ENCODE results near the gene INKA1. TPM values are rescaled to one million over a fixed set of nuclear protein-coding genes. Genes with fewer than 3 reads are reported as not detected.

Gene INKA1
- total RNA-seq, 3 donors from 2014 or later (not counting 1 experiment from before 2014, with no cell fraction given), result 0.52 to 0.83 TPM; not detected in 1

- no peak for TF ChIP-seq CTCF (IDR thresholded peaks at IDR 0.05)
- H3K4me1 ChIP-seq (ENCODE audit: control insufficient read depth, insufficient read depth, low read length), result no peaks in the 10 kb centered on the region
- ATAC-seq, result no peak
- H3K27me3 ChIP-seq (ENCODE audit: control insufficient read depth, insufficient read depth, low read length), result no peaks in the 10 kb centered on the region
- Mint-ChIP-seq H3K27ac (peak overlapping the region in 1 of 2 donors; percentile 40), H3K36me3 (no peaks in the 10 kb centered on the region), H3K4me1 (peaks cover 41 to 45% of the 10 kb centered on the region in 2 donors), H3K4me3 (no peak overlapping the region), H3K27me3 (ENCODE audit: low read depth in 2 of 2) (no peaks in the 10 kb centered on the region), H3K9me3 (no peaks in the 10 kb centered on the region)
- H3K4me3 ChIP-seq (ENCODE audit: low read length), result no peak overlapping the region
- no peaks in the 10 kb centered on the region for H3K9me3 ChIP-seq (ENCODE audit: control insufficient read depth, insufficient read depth, low read length)
- no peaks in the 10 kb centered on the region for H3K36me3 ChIP-seq (ENCODE audit: control insufficient read depth, insufficient read depth, low read length)
- intact Hi-C loops (cut with micrococcal nuclease), result no loop called here
- no peak for DNase-seq
- 87% methylated on average over 2 of the region's 2 CpGs for WGBS (ENCODE audit: insufficient coverage)
- no peak overlapping the region for H3K27ac ChIP-seq (ENCODE audit: low read length)
Measured at GRCh38 chr3:49757197-49757596, 45.9 kb upstream of the INKA1 start.

GRCh38 chr3:49759226-49759625 lies 43.8 kb upstream of the INKA1 start:
- no peak overlapping the region for H3K27ac Mint-ChIP-seq
- H3K4me1 ChIP-seq (ENCODE audit: control insufficient read depth, insufficient read depth, low read length), result no peaks in the 10 kb centered on the region
- intact Hi-C loops (cut with micrococcal nuclease), result no loop called here
- no peaks in the 10 kb centered on the region for H3K36me3 Mint-ChIP-seq
- H3K4me3 Mint-ChIP-seq, result no peak overlapping the region
- H3K27me3 ChIP-seq (ENCODE audit: control insufficient read depth, insufficient read depth, low read length), result no peaks in the 10 kb centered on the region
- no CpG with 5 or more reads among the region's 1 CpG for WGBS (ENCODE audit: insufficient coverage)
- H3K9me3 ChIP-seq (ENCODE audit: control insufficient read depth, insufficient read depth, low read length), result no peaks in the 10 kb centered on the region
- no peaks in the 10 kb centered on the region for H3K9me3 Mint-ChIP-seq
- H3K27ac ChIP-seq (ENCODE audit: low read length), result no peak overlapping the region
- ATAC-seq, result no peak
- no peaks in the 10 kb centered on the region for H3K27me3 Mint-ChIP-seq (ENCODE audit: low read depth in 2 of 2)
- TF ChIP-seq CTCF (IDR thresholded peaks at IDR 0.05), result no peak
- H3K4me1 Mint-ChIP-seq, result peaks cover 30 to 31% of the 10 kb centered on the region in 2 donors
- DNase-seq, result no peak
- no peak overlapping the region for H3K4me3 ChIP-seq (ENCODE audit: low read length)
- peaks cover 2% of the 10 kb centered on the region for H3K36me3 ChIP-seq (ENCODE audit: control insufficient read depth, insufficient read depth, low read length)

- Mint-ChIP-seq H3K27me3 (ENCODE audit: low read depth in 2 of 2) (no peaks in the 10 kb centered on the region), H3K4me1 (peaks cover 17 to 29% of the 10 kb centered on the region in 2 donors), H3K9me3 (no peaks in the 10 kb centered on the region), H3K36me3 (no peaks in the 10 kb centered on the region), H3K4me3 (no peak overlapping the region), H3K27ac (no peak overlapping the region)
- Histone ChIP-seq H3K9me3 (ENCODE audit: control insufficient read depth, insufficient read depth, low read length) (no peaks in the 10 kb centered on the region), H3K27ac (ENCODE audit: low read length) (no peak overlapping the region), H3K4me3 (ENCODE audit: low read length) (no peak overlapping the region), H3K4me1 (ENCODE audit: control insufficient read depth, insufficient read depth, low read length) (no peaks in the 10 kb centered on the region), H3K27me3 (ENCODE audit: control insufficient read depth, insufficient read depth, low read length) (no peaks in the 10 kb centered on the region), H3K36me3 (ENCODE audit: control insufficient read depth, insufficient read depth, low read length) (peaks cover 2% of the 10 kb centered on the region)
- 92% methylated on average over 3 of the region's 3 CpGs for WGBS (ENCODE audit: insufficient coverage)
- DNase-seq (no peak), ATAC-seq (no peak)
- intact Hi-C loops (cut with micrococcal nuclease), result no loop called here
- no peak for TF ChIP-seq CTCF (IDR thresholded peaks at IDR 0.05)
Measured at GRCh38 chr3:49761661-49762060, 41.4 kb upstream of the INKA1 start.

- no peaks in the 10 kb centered on the region for H3K9me3 Mint-ChIP-seq
- no peaks in the 10 kb centered on the region for H3K36me3 Mint-ChIP-seq
- no peaks in the 10 kb centered on the region for H3K9me3 ChIP-seq (ENCODE audit: control insufficient read depth, insufficient read depth, low read length)
- no peak overlapping the region for H3K27ac Mint-ChIP-seq
- peaks cover 6 to 18% of the 10 kb centered on the region in 2 donors for H3K4me1 Mint-ChIP-seq
- no peak for TF ChIP-seq CTCF (IDR thresholded peaks at IDR 0.05)
- peaks cover 2% of the 10 kb centered on the region for H3K36me3 ChIP-seq (ENCODE audit: control insufficient read depth, insufficient read depth, low read length)
- no peak overlapping the region for H3K27ac ChIP-seq (ENCODE audit: low read length)
- WGBS (ENCODE audit: insufficient coverage), result 97% methylated on average over 3 of the region's 4 CpGs
- ATAC-seq (no peak), DNase-seq (no peak)
- H3K27me3 Mint-ChIP-seq (ENCODE audit: low read depth in 2 of 2), result no peaks in the 10 kb centered on the region
- H3K4me3 ChIP-seq (ENCODE audit: low read length), result no peak overlapping the region
- no peaks in the 10 kb centered on the region for H3K27me3 ChIP-seq (ENCODE audit: control insufficient read depth, insufficient read depth, low read length)
- no peak overlapping the region for H3K4me3 Mint-ChIP-seq
- H3K4me1 ChIP-seq (ENCODE audit: control insufficient read depth, insufficient read depth, low read length), result no peaks in the 10 kb centered on the region
- intact Hi-C loops (cut with micrococcal nuclease), result no loop called here
Measured at GRCh38 chr3:49763981-49764380, 39.1 kb upstream of the INKA1 start.
